Embryonic facial prominence (tissue), 1 donor: ENCODE results near the gene MRPS6.

Source experiments
- DNase-seq: peaks from one replicate; pipeline ENCODE4 v3.0.0-alpha.2; 2016; ENCODE audit errors: extremely low spot score

The MRPS6 gene

GRCh38 chr21:34180407-34180806 lies 107.0 kb downstream of the MRPS6 start:
- no peak for DNase-seq

DNA sequence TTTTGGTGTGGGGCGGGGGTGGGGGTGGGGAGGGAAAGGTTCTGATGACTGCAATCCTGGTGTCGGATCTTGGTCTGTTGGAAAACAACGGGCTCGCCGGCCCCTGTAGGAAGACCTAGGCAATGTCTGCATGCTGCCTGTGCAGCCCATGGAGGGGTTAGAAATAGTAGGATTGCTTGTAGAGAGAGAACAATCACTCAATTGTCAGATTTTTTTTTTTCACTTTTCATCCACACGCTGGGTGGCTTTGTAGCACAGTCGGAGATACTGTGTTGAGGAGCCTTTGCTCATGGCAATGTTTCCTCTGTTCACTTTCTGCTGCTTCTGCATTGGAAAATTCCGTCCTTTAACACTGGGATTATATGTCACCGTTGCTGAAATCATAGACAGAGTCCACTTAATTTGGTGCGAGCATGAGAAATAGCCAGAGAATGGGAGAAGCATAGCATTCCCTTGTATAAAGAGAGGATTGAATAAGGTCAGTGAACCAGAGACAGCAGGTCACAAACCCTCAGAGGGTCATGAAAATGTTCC lies 107.5 kb downstream of the MRPS6 start:
- DNase-seq, result no peak

- no peak for DNase-seq
Observed at GRCh38 chr21:34181431-34182039, 108.2 kb downstream of the MRPS6 start.

DNA sequence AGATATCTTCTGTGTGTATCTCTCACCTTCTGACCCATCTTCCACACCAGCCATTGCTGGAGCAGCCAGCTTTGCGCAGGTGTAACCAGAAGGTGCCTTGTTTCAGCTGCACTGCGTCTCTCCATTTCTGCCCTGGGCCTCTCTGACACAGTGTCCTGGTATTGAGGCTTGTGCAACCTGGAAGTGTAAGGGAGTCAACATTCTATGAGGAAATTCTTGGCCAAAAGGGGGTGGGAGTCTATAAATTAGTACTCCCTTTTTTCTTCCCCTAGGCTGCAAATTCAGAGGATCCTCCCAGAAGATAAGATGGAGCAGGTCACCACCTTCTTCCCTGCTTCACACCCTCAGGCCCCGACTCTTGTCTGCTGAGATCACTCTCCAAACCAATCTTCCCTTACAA lies 109.1 kb downstream of the MRPS6 start:
- no peak for DNase-seq

DNA sequence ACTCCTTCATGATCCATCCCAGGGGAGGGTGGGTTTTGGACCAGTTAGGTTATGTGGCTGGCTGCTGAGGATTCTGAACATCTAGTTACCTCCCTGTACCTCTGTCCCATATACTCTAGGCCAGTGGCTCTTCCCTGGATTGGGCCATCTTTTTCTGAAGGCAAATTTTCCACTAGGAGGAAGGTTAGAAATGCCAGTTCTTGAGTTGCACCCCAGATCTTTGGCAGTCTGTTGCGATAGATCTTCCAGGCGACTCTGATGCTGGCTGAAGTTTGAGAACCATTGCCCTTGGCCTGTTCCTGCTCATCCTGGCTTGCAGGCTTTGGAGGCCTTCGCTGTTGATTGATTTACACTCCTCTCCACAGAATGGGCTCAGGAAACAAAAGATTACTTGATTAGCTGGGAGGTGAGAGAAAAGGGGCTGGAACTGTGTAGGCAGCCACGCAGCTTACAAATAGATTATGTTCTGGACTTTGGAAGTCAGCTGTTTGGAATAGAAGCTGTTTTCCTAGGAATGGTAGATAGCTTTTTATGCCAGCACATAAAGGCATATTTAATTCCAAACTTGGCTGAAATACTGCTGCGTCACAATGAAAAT lies 110.1 kb downstream of the MRPS6 start:
- no peak for DNase-seq

DNA sequence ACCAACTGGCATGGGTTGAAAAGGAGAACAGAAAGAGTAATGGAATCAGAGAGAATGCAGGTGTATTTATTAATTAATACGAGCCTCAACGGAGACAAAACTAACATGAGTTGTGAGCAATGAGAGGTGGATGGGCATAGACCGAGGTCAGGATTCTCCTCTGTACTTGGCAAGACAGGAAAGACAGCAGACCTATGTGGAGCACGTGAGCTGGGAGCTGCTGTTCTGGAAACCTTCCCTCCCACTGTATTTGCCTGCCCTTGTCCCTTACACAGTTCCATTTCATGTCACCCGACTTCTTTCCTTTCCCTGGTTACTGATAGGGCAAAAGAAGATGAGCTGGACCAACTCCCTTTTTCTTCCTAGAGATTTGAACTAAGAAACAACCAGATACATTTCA lies 110.9 kb downstream of the MRPS6 start:
- DNase-seq, result no peak

DNA sequence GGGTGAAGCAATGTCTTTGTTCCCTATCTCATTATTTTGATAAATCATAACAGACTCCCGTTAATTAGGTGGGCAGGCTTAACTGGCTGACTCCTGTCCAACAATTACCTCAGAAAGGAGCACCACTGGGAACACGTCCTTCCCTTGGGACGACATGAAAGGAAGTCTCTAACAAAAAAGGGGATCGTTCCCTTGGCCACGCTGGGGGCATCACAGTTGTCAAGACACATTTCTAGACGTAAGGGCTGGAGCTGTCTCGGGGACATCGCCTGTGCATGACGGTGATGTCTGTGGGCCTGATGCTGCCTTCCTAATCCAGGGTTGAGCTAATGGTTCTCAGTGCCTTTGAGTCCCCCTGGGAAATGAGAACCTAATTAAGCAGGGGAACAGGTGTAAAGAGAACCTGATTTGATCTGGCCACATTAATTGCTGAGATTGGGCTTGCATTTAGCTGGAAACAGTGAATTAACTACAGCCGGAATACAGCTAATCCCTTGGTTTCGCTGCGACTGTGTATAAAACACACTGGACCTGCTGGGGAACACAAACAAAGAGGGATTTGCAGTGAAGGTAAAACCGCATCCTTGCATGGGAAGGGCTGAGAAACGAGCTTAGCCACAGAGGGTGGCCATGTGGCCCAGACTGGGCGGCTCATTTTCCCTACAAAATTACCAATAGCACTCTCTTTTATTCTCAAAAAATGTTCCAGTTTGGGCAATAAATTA lies 111.8 kb downstream of the MRPS6 start:
- DNase-seq, result no peak

DNA sequence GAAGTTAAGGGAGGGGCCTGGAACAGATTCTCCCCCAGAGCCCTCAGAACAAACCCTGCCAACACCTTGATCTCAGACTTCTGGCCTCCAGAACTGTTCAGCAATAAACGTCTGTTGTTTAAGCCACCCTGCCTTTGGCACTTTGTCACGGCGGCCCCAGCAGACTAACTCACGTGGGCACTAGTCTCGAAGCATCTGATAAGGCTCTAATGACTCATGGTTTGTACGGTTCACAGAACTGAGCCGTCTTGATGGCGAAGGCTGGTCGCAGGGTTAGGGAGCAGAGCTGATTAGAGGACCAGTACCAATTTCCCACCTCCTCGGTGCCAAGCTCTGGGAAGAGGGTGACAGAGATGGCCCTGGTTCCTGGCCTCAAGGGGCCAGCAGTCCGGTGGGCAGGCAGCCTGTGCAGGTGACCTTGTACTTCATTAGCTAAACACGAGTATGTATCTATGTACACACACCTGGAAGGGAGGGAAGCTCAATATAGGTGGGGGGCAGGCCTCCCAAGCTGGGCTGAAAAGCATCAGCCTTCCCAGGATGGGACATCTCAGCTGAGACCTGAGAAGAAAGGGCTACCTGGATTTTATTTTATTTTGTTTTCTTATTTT lies 112.8 kb downstream of the MRPS6 start:
- DNase-seq, result no peak

DNA sequence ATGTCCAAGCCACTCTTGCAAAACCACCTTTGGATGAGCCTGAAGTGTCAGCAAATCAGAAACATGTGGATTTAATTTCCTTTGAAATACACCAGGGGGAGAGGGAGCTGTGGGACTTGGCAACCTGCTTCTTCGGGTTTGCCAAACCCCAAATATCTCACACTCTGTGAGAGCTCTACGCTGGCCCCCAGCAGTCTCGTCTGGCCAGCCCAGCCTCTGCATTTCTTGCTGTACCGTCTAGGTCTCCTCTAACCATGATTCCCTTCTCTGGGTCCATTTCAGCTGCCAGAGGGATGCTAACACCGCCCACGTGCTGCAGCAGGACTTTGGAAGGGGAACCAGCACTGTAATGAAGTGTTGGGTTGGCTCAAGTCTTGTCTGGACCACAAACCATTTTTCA lies 114.6 kb downstream of the MRPS6 start:
- no peak for DNase-seq

DNA sequence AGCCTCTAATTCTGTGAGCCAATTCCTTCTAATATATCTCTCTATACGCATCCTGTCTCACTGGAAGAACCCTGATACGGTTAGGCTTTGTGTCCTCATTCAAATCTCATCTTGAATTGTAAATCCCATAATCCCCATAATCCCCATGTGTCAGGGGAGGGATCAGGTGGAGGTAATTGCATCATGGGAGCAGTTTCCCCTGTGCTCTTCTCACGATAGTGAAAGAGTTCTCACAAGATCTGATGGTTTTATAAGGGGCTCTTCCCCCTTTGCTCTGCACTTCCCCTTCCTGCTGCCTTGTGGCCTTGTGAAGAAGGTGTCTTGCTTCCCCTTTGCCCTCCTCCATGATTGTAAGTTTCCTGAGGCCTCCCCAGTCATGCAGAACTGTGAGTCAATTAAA lies 116.1 kb downstream of the MRPS6 start:
- DNase-seq, result no peak

- DNase-seq, result no peak
Observed at GRCh38 chr21:34190576-34191321, 117.4 kb downstream of the MRPS6 start.

DNA sequence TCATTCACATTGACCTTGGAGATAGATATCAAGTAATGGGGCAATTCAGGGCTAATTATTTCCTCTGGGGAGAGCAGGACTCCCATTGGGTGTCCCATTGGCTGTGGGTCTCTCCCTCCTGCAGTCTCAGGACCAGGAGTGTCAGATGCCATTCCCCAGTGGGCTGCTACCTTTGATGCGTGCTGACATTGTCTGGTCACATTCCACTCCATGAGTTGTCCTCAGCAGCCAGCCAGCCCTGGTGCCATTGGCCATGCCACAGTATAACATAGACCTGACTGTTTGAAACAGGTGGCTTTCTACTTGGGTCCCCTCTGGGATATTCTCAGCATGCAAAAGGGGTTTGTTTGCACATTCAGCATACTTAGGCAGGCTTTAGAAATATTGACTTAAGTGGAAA lies 118.5 kb downstream of the MRPS6 start:
- DNase-seq, result no peak
